ENCODE measurements around the gene AMBRA1.

The AMBRA1 gene

DNA sequence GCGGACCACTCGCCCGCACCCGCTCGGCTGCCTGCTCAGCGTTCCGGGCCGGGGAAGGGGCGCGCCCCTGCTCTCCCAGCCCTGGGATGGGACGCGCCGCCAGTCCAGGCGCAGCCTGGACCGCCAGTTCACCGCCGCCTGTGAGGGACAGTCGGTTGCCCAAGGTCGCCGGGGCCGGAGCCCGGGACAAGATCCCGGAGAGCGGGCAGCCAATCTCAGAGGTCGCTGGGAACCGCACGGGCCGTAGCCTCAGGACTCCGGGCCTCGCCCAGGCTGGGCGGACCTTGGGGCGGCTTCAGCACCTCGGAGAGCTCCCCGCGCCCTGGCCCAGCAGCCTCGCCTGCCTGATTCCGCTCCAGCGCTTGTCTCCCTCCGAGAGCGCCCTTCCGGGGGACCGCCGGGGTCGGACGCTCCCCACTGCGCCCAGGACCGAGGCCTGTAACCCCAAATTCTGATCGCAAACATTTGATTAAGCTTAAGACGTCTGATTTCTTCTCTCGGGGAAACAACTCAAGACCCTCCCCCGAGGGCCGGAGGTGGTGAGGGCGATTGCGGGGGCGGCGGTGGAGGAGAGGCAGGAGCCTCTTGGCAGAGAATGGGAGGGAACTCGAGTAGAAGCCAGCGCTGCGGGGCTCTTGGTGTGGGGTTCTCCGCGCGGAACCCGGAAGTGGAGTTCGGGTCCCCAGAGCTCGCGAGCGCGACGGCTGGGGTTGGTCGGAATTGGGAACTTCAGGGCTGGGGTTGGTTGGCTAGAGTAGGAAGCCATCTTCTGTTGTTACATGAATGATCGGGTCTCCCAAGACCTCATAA is 201.2 kb downstream of the AMBRA1 start:
- Histone ChIP-seq H2AK5ac (ENCODE audit: low read length) (no peak overlapping the region), H4K5ac (ENCODE audit: low read length) (no peak overlapping the region), H2BK5ac (ENCODE audit: low read length) (no peak overlapping the region), H3K4me3 (ENCODE audit: low read length) (no peak overlapping the region), H3K4me1 (ENCODE audit: control insufficient read depth, low read depth, low read length) (peaks cover 6% of the 10 kb centered on the region), H3K27me3 (ENCODE audit: insufficient read depth, low read length, poor library complexity) (peaks cover 16% of the 10 kb centered on the region), H3K4ac (ENCODE audit: low read depth, low read length) (no peak overlapping the region), H3K79me2 (ENCODE audit: control insufficient read depth, insufficient read depth, low read length) (no peaks in the 10 kb centered on the region), H3K9ac (ENCODE audit: low read length) (no peak overlapping the region), H3K79me1 (ENCODE audit: low read length) (no peaks in the 10 kb centered on the region), H3K27ac (ENCODE audit: low read depth, low read length) (no peak overlapping the region), H2BK120ac (ENCODE audit: low read depth, low read length) (no peak overlapping the region), H3K23ac (ENCODE audit: low read length) (no peak overlapping the region), H4K8ac (ENCODE audit: low read depth, low read length) (no peak overlapping the region), H3K18ac (ENCODE audit: low read length) (no peak overlapping the region), H2BK15ac (replicated peaks; ENCODE audit: low read depth) (no peak overlapping the region), H3K56ac (ENCODE audit: low read length) (no peak overlapping the region), H3K36me3 (ENCODE audit: control insufficient read depth, insufficient read depth, low read length) (no peaks in the 10 kb centered on the region), H3K4me2 (ENCODE audit: low read length) (peak overlapping the region; percentile 71)
- no CpG with 5 or more reads among the region's 71 CpGs for WGBS (ENCODE audit: extremely low coverage, insufficient coverage, low lambda C conversion rate)
- DNase-seq = peak; percentile 90

DNA sequence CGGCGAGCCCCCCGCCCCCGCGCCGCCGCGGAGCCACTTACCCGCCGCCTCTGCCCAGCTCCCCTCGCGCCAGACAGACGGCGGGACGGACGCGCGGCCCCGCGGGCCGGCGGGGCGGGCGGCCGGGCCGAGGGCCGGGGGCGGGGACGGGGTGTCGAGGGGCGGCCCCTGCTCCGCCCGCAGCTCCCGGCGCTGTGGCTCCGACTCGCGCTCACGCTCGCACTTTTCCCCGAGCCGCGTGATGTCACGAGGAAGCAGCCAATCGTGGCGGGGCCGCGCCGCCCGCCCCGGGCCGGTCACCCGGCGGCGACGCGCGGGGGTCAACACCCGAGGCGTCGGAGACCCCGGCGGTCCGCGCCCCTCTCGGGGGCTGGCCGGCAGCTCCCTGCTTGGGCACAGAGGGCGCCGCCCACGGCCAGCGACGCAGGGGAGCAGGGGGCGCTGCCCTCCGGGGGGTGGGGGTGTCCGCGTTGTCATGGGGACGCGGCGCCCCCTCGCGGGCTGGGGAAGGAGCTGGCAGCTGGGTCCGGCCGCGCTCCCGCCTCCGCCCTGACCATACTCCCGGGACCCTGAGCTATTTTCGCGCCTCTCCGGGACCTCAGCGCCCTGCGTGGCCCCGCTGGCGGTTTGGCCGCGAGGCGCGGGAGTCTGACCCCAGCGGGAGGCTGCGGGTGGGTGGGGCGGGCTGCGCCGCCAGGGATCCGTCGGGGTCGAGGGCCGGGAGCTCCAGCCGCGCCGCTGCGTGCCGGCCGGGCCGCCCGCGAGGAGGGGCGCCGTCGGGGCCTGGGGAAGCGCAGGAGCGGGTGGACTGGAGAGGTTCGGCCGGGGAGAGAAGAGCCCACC is 202.0 kb downstream of the AMBRA1 start, which contains the start of gene CHRM4:
Gene CHRM4, minus strand, starts transcription at position 199 of the 843 bp plus-strand sequence. CDS start 5,219 bp downstream, outside the sequence.
- WGBS (ENCODE audit: extremely low coverage, insufficient coverage, low lambda C conversion rate) = no CpG with 5 or more reads among the region's 123 CpGs
- H2AK5ac ChIP-seq (ENCODE audit: low read length) = no peak within 1 kb of the TSS
- no peak within 1 kb of the TSS for H3K23ac ChIP-seq (ENCODE audit: low read length)
- H2BK15ac ChIP-seq (replicated peaks; ENCODE audit: low read depth) = no peak within 1 kb of the TSS
- H3K27me3 ChIP-seq (ENCODE audit: insufficient read depth, low read length, poor library complexity) = peaks cover 16% of the 10 kb centered on the region
- H4K5ac ChIP-seq (ENCODE audit: low read length) = no peak within 1 kb of the TSS
- peak; percentile 52 for DNase-seq
- peak within 1 kb of the TSS; percentile 71 for H3K4me2 ChIP-seq (ENCODE audit: low read length)
- H3K79me2 ChIP-seq (ENCODE audit: control insufficient read depth, insufficient read depth, low read length) = no peaks in the 10 kb centered on the region
- H3K4me3 ChIP-seq (ENCODE audit: low read length) = no peak within 1 kb of the TSS
- H3K79me1 ChIP-seq (ENCODE audit: low read length) = no peaks in the 10 kb centered on the region
- H3K36me3 ChIP-seq (ENCODE audit: control insufficient read depth, insufficient read depth, low read length) = no peaks in the 10 kb centered on the region
- H3K18ac ChIP-seq (ENCODE audit: low read length) = no peak within 1 kb of the TSS
- H3K4ac ChIP-seq (ENCODE audit: low read depth, low read length) = no peak within 1 kb of the TSS
- H3K9ac ChIP-seq (ENCODE audit: low read length) = no peak within 1 kb of the TSS
- H4K8ac ChIP-seq (ENCODE audit: low read depth, low read length) = no peak within 1 kb of the TSS
- H2BK5ac ChIP-seq (ENCODE audit: low read length) = no peak within 1 kb of the TSS
- H2BK120ac ChIP-seq (ENCODE audit: low read depth, low read length) = no peak within 1 kb of the TSS
- no peak within 1 kb of the TSS for H3K27ac ChIP-seq (ENCODE audit: low read depth, low read length)
- peak within 1 kb of the TSS; percentile 42 for H3K56ac ChIP-seq (ENCODE audit: low read length)
- H3K4me1 ChIP-seq (ENCODE audit: control insufficient read depth, low read depth, low read length) = peaks cover 6% of the 10 kb centered on the region

DNA sequence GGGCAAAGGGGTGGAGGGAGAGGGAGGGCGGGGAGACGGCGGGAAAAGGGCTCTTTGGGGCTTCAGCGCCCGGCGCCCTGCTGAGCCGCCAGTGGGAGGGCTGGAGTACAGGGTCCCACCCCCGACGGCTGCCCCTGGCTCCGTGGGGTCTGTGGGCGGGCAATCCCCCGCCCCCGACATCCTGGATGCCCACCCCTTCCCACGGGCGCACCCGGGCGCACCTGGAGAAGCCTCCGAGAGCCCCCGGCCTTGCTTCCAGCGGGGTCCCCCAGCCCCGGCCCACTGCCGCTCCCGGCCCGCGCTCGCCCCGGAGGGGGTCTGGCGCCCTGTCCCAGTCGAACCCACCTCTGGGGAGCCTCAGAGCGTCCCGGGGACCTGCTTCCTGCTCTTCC is 202.6 kb downstream of the AMBRA1 start:
- WGBS (ENCODE audit: extremely low coverage, insufficient coverage, low lambda C conversion rate) = no CpG with 5 or more reads among the region's 31 CpGs
- Histone ChIP-seq H3K9ac (ENCODE audit: low read length) (no peak overlapping the region), H3K4me1 (ENCODE audit: control insufficient read depth, low read depth, low read length) (peaks cover 6% of the 10 kb centered on the region), H3K56ac (ENCODE audit: low read length) (no peak overlapping the region), H4K8ac (ENCODE audit: low read depth, low read length) (no peak overlapping the region), H2BK120ac (ENCODE audit: low read depth, low read length) (no peak overlapping the region), H3K79me1 (ENCODE audit: low read length) (no peaks in the 10 kb centered on the region), H3K79me2 (ENCODE audit: control insufficient read depth, insufficient read depth, low read length) (no peaks in the 10 kb centered on the region), H3K27ac (ENCODE audit: low read depth, low read length) (no peak overlapping the region), H3K4me3 (ENCODE audit: low read length) (no peak overlapping the region), H3K23ac (ENCODE audit: low read length) (no peak overlapping the region), H2BK5ac (ENCODE audit: low read length) (no peak overlapping the region), H2BK15ac (replicated peaks; ENCODE audit: low read depth) (no peak overlapping the region), H3K36me3 (ENCODE audit: control insufficient read depth, insufficient read depth, low read length) (no peaks in the 10 kb centered on the region), H3K4me2 (ENCODE audit: low read length) (peak overlapping the region; percentile 25), H3K18ac (ENCODE audit: low read length) (no peak overlapping the region), H4K5ac (ENCODE audit: low read length) (no peak overlapping the region), H2AK5ac (ENCODE audit: low read length) (no peak overlapping the region), H3K27me3 (ENCODE audit: insufficient read depth, low read length, poor library complexity) (peaks cover 16% of the 10 kb centered on the region), H3K4ac (ENCODE audit: low read depth, low read length) (no peak overlapping the region)
- DNase-seq = no peak

DNA sequence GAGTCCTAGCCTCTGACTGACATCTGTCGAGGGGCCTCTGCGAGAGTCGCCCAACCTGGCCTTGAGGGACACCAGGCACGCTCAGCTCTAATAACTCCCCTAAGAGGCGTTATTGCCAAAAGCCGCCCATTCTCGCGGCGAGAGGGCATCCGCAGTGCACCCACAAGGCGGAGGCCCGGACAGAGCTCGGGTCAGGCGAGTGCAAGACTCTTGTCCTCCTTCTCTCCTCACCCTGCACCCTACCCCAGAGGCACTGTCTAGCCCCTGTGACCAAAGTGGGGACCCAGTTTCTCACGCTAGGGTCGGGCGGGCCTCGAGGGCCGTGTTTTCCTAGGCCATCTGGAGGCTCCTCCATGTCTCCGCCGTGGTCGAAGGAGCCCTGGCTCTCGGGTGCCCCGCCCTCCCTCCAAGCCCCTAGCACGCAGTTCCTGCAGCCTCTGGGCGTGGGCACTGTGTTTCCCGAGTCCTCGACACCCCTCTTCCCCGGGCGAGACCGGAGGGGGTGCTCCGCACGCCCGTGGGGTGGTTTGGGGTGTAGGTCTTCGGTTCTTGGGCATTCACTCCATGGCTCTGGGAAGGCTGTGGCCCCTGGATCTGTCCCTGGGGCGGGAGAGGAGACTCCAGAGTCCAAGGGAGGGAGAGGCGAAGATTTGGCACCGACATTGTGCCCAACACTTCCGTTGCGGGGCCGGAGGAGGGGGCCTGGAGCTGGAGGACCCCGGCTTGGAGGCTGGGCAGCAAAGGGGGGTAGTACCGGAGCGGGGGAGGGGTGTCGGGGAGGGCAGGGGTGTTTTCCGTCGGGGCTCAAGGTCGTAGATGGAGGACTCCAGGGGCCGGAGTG is 203.3 kb downstream of the AMBRA1 start:
- Histone ChIP-seq H3K56ac (ENCODE audit: low read length) (no peak overlapping the region), H3K4me1 (ENCODE audit: control insufficient read depth, low read depth, low read length) (peaks cover 6% of the 10 kb centered on the region), H2AK5ac (ENCODE audit: low read length) (no peak overlapping the region), H4K8ac (ENCODE audit: low read depth, low read length) (no peak overlapping the region), H3K4ac (ENCODE audit: low read depth, low read length) (no peak overlapping the region), H3K27ac (ENCODE audit: low read depth, low read length) (no peak overlapping the region), H3K18ac (ENCODE audit: low read length) (no peak overlapping the region), H4K5ac (ENCODE audit: low read length) (no peak overlapping the region), H2BK5ac (ENCODE audit: low read length) (no peak overlapping the region), H3K79me1 (ENCODE audit: low read length) (no peaks in the 10 kb centered on the region), H2BK120ac (ENCODE audit: low read depth, low read length) (no peak overlapping the region), H3K4me3 (ENCODE audit: low read length) (no peak overlapping the region), H3K36me3 (ENCODE audit: control insufficient read depth, insufficient read depth, low read length) (no peaks in the 10 kb centered on the region), H3K9ac (ENCODE audit: low read length) (no peak overlapping the region), H3K23ac (ENCODE audit: low read length) (no peak overlapping the region), H3K79me2 (ENCODE audit: control insufficient read depth, insufficient read depth, low read length) (no peaks in the 10 kb centered on the region), H3K4me2 (ENCODE audit: low read length) (no peak overlapping the region), H2BK15ac (replicated peaks; ENCODE audit: low read depth) (no peak overlapping the region), H3K27me3 (ENCODE audit: insufficient read depth, low read length, poor library complexity) (peaks cover 16% of the 10 kb centered on the region)
- no CpG with 5 or more reads among the region's 49 CpGs for WGBS (ENCODE audit: extremely low coverage, insufficient coverage, low lambda C conversion rate)
- no peak for DNase-seq

DNA sequence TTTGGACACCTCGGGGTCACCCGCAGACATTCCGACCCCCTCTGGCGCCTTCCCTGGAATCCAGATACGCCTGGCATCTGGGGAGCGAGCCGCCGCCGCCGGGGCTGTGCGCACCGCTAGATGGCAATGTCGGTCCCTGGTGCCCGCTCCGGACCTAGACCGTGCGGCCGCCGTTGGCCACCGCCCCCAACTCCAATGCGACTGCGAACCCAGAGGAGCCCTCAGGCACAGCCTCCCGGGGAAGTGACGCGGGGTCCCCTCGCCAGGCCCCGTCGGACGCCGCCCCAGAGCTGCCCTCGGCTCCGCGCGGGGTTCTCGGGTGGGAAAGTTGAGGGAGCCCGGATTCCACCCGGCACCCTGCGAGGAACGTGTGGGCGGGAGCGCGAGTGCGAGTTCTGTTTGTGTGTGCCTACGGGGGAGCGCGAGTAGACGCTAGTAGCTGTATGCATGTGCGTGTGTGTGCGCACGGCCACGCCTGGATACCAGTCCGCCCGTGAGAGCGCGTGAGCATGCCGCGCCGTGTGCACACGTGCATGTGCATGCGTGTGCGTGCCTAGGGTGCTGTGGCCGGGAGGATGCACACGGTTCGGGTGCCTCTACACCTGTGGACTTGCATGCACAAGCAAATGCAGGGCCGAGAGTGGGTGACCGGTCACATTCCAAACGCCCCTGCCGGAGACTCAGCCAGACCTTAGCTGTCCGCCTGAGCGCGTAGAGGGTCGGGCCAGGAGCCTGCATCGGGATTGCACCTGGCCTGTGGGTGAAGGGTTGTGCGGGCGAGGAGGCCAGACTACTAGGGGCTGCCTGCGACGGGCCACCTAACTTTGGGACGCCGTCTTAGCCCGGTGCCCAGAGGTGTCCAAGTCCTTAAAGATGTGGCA is 204.1 kb downstream of the AMBRA1 start:
- no peak overlapping the region for H4K8ac ChIP-seq (ENCODE audit: low read depth, low read length)
- no peak overlapping the region for H2BK5ac ChIP-seq (ENCODE audit: low read length)
- no CpG with 5 or more reads among the region's 80 CpGs for WGBS (ENCODE audit: extremely low coverage, insufficient coverage, low lambda C conversion rate)
- H3K4ac ChIP-seq (ENCODE audit: low read depth, low read length) = no peak overlapping the region
- no peak overlapping the region for H4K5ac ChIP-seq (ENCODE audit: low read length)
- peaks cover 6% of the 10 kb centered on the region for H3K4me1 ChIP-seq (ENCODE audit: control insufficient read depth, low read depth, low read length)
- H3K56ac ChIP-seq (ENCODE audit: low read length) = peak overlapping the region; percentile 44
- H3K23ac ChIP-seq (ENCODE audit: low read length) = peak overlapping the region; percentile 92
- no peaks in the 10 kb centered on the region for H3K79me2 ChIP-seq (ENCODE audit: control insufficient read depth, insufficient read depth, low read length)
- H3K9ac ChIP-seq (ENCODE audit: low read length) = peak overlapping the region; percentile 6
- no peak overlapping the region for H2AK5ac ChIP-seq (ENCODE audit: low read length)
- H3K79me1 ChIP-seq (ENCODE audit: low read length) = no peaks in the 10 kb centered on the region
- H2BK15ac ChIP-seq (replicated peaks; ENCODE audit: low read depth) = no peak overlapping the region
- H2BK120ac ChIP-seq (ENCODE audit: low read depth, low read length) = no peak overlapping the region
- H3K4me3 ChIP-seq (ENCODE audit: low read length) = no peak overlapping the region
- H3K18ac ChIP-seq (ENCODE audit: low read length) = no peak overlapping the region
- peak; percentile 85 for DNase-seq
- H3K36me3 ChIP-seq (ENCODE audit: control insufficient read depth, insufficient read depth, low read length) = no peaks in the 10 kb centered on the region
- H3K27ac ChIP-seq (ENCODE audit: low read depth, low read length) = no peak overlapping the region
- H3K27me3 ChIP-seq (ENCODE audit: insufficient read depth, low read length, poor library complexity) = peaks cover 16% of the 10 kb centered on the region
- H3K4me2 ChIP-seq (ENCODE audit: low read length) = peak overlapping the region; percentile 44
